Esophagus muscularis mucosa (tissue), 4 donors: ENCODE measurements around the gene ALDH1A2.

Experiments used
- CTCF ChIP-seq, 3 experiments: fragments of 200-600 bp in 2 of 3; fragments of 450-650 bp in 1 of 3; sonication (generic) in 2 of 3; IDR thresholded peaks; one replicate each; pipeline ENCODE4 v1.5.1; 2017 to 2019; ENCODE audit warnings: antibody characterized with exemption in 3 of 3, mild to moderate bottlenecking in 2 of 3, moderate library complexity in 1 of 3
- EP300 ChIP-seq: sonication (generic); formaldehyde crosslinking; IDR thresholded peaks from one replicate; pipeline ENCODE4 v1.6.1; 2017; ENCODE audit warnings: antibody characterized with exemption
- POLR2A ChIP-seq: fragments of 450-650 bp; IDR thresholded peaks from one replicate; pipeline ENCODE4 v1.6.1; 2017; ENCODE audit warnings: antibody characterized with exemption, moderate library complexity, mild to moderate bottlenecking, low read depth
- POLR2AphosphoS5 ChIP-seq, 2 donors: sonication (generic); formaldehyde crosslinking; IDR thresholded peaks; one replicate each; pipeline ENCODE4 v1.6.1; 2017; ENCODE audit warnings: antibody characterized with exemption in 2 of 2

- TF ChIP-seq CTCF (IDR thresholded peaks at IDR 0.05) = no peak
- TF ChIP-seq EP300 = no peak
- no peak for TF ChIP-seq POLR2A
- TF ChIP-seq POLR2AphosphoS5 (IDR thresholded peaks at IDR 0.05) = no peak
Observed at GRCh38 chr15:57914350-57915055, 151.0 kb downstream of the ALDH1A2 start.
